ENCODE results near the gene NGDN.

Gene NGDN

GRCh38 chr14:23437133-23438100 is 32.1 kb upstream of the NGDN start:
- ChIA-PET POLR2A (interaction anchor here (1.2 kb wide), 1 partner anchor 11 kb away, joined by 3 read pairs; no protein-coding TSS in a partner anchor), CTCF (interaction anchor here (0.6 kb wide), 1 partner anchor 173 kb away, joined by 6 read pairs; no protein-coding TSS in a partner anchor)
- DNase-seq (ENCODE audit: extremely low spot score), result no peak
- TF ChIP-seq ELF4 (IDR thresholded peaks at IDR 0.05) (no peak), SUZ12 (IDR thresholded peaks at IDR 0.05) (no peak), SP1 (IDR thresholded peaks at IDR 0.05) (no peak), NFRKB (IDR thresholded peaks at IDR 0.05) (no peak), PKNOX1 (IDR thresholded peaks at IDR 0.05) (no peak), LEF1 (IDR thresholded peaks at IDR 0.05; ENCODE audit: borderline replicate concordance) (no peak), FOXK2 (IDR thresholded peaks at IDR 0.05) (no peak), CTBP1 (IDR thresholded peaks at IDR 0.05; ENCODE audit: borderline replicate concordance) (no peak), L3MBTL2 (conservative IDR thresholded peaks at IDR 0.05) (no peak), FOXA1 (IDR thresholded peaks at IDR 0.05) (no peak), BHLHE40 (IDR thresholded peaks at IDR 0.05; ENCODE audit: borderline replicate concordance) (no peak), TARDBP (IDR thresholded peaks at IDR 0.05) (no peak)

- no peak for TF ChIP-seq CTBP1 (IDR thresholded peaks at IDR 0.05; ENCODE audit: borderline replicate concordance)
- no peak for TF ChIP-seq LEF1 (IDR thresholded peaks at IDR 0.05; ENCODE audit: borderline replicate concordance)
- TF ChIP-seq L3MBTL2 (conservative IDR thresholded peaks at IDR 0.05), result no peak
- TF ChIP-seq SP1 (IDR thresholded peaks at IDR 0.05), result no peak
- no peak for TF ChIP-seq FOXK2 (IDR thresholded peaks at IDR 0.05)
- no peak for TF ChIP-seq BHLHE40 (IDR thresholded peaks at IDR 0.05; ENCODE audit: borderline replicate concordance)
- TF ChIP-seq ARNT (IDR thresholded peaks at IDR 0.05), result no peak
- no peak for TF ChIP-seq FOXM1 (IDR thresholded peaks at IDR 0.05; ENCODE audit: borderline replicate concordance)
- no peak for TF ChIP-seq FOXA1 (IDR thresholded peaks at IDR 0.05)
- no peak for TF ChIP-seq TARDBP (IDR thresholded peaks at IDR 0.05)
- DNase-seq (ENCODE audit: extremely low spot score), result no peak
- CTCF ChIA-PET, result no interaction called here
- POLR2A ChIA-PET, result no interaction called here
Observed at GRCh38 chr14:23438101-23438971, 31.2 kb upstream of the NGDN start.

- ChIA-PET POLR2A (no interaction called here), CTCF (no interaction called here)
- no peak for TF ChIP-seq PKNOX1 (IDR thresholded peaks at IDR 0.05)
- no peak for TF ChIP-seq ELF4 (IDR thresholded peaks at IDR 0.05)
- no peak for TF ChIP-seq FOXM1 (IDR thresholded peaks at IDR 0.05; ENCODE audit: borderline replicate concordance)
- no peak for TF ChIP-seq SUZ12 (IDR thresholded peaks at IDR 0.05)
- no peak for TF ChIP-seq NFRKB (IDR thresholded peaks at IDR 0.05)
- TF ChIP-seq BHLHE40 (IDR thresholded peaks at IDR 0.05; ENCODE audit: borderline replicate concordance), result no peak
- no peak for TF ChIP-seq SP1 (IDR thresholded peaks at IDR 0.05)
- TF ChIP-seq CTBP1 (IDR thresholded peaks at IDR 0.05; ENCODE audit: borderline replicate concordance), result no peak
- TF ChIP-seq ZNF384 (IDR thresholded peaks at IDR 0.05), result no peak
- TF ChIP-seq LEF1 (IDR thresholded peaks at IDR 0.05; ENCODE audit: borderline replicate concordance), result no peak
- no peak for TF ChIP-seq FOXK2 (IDR thresholded peaks at IDR 0.05)
- DNase-seq (ENCODE audit: extremely low spot score), result no peak
Observed at GRCh38 chr14:23439107-23439835, 30.2 kb upstream of the NGDN start.

- TF ChIP-seq NFRKB (IDR thresholded peaks at IDR 0.05) (no peak), TARDBP (IDR thresholded peaks at IDR 0.05) (no peak), PKNOX1 (IDR thresholded peaks at IDR 0.05) (no peak), ARNT (IDR thresholded peaks at IDR 0.05) (no peak), CTBP1 (IDR thresholded peaks at IDR 0.05; ENCODE audit: borderline replicate concordance) (no peak), SP1 (IDR thresholded peaks at IDR 0.05) (no peak), LEF1 (IDR thresholded peaks at IDR 0.05; ENCODE audit: borderline replicate concordance) (no peak), SUZ12 (IDR thresholded peaks at IDR 0.05) (no peak), FOXK2 (IDR thresholded peaks at IDR 0.05) (no peak), FOXA1 (IDR thresholded peaks at IDR 0.05) (no peak), FOXM1 (IDR thresholded peaks at IDR 0.05; ENCODE audit: borderline replicate concordance) (no peak), L3MBTL2 (conservative IDR thresholded peaks at IDR 0.05) (no peak), ELF4 (IDR thresholded peaks at IDR 0.05) (no peak), HDGF (IDR thresholded peaks at IDR 0.05; ENCODE audit: borderline replicate concordance) (no peak), ZNF384 (IDR thresholded peaks at IDR 0.05) (no peak), BHLHE40 (IDR thresholded peaks at IDR 0.05; ENCODE audit: borderline replicate concordance) (no peak)
- DNase-seq (ENCODE audit: extremely low spot score), result no peak
- POLR2A ChIA-PET, result no interaction called here
- CTCF ChIA-PET, result no interaction called here
Observed at GRCh38 chr14:23441076-23441475, 28.4 kb upstream of the NGDN start.

Measured in HEK293T (cell line).